GM18868 (cell line): ENCODE data around the gene GJA4.

Experiments used
- ATAC-seq: cut with Tn5 transposase; IDR thresholded peaks from one replicate; pipeline ENCODE4 v1.9.1; 2021; ENCODE audit warnings: mild to moderate bottlenecking, moderate library complexity; ENCODE audit not compliant: unreplicated experiment

Gene GJA4

GRCh38 chr1:34792868-34793727, at the start of gene GJA4:
Gene GJA4 (plus strand): TSS chr1:34792999. CDS start chr1:34794214, 1,215 bp downstream.
- ATAC-seq: no peak

DNA sequence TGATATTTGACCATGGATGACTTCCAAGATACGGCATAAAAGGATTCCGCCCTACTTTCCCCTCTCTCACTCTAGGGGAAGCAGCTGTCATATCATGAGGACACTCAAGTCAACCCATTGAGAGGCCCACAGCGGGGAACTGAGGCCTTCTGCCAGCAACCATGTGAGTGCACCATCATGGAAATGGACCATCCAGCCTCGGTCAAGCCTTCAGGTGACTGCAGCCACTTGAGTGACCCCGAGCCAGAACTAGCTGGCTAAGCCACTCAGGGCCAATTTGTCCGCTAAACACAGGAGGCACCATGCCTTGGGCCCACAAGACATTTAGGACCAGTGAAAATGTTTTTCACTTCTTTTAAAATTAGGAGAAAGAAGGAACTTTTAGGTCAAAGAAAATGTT, 49.0 kb upstream of the GJA4 start:
- ATAC-seq: no peak

DNA sequence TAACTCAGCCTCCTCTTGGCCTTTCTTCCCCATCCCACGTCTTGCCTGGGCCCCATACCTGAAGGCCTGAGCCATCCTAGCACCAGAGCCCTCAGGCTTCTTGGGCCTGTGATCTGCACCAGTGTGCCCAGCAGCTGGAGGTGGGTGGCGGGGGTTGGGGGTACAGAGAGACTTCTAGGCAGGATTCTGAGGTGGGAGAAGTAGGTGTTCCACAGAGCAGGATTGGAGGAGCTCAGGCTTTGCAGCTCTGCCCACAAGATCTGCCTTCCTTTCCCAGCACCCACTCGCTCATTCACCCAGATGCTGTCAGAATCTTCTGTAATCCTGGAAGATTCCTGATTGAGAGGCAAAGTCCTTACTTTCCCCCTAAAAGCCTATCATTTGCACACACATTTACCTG, 47.9 kb upstream of the GJA4 start:
- no peak for ATAC-seq

DNA sequence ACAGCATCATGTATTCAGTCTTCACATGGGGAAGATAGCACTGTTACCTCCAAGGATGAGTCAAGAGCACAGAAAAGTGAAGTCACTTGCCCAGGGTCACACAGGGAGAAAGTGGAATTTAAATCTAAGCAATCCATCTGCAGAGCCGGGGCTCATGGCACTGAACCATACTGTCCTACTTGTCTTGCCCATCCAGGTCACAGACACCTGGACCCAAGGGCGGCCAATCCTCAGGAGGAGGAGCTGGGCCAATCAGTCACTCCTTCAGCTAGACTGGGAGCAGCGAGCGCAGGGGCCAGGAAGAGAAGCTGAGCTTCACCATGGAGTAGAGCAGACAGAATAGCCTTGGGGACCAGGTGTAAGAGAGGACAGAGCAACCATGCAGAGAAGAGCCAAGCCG, 47.1 kb upstream of the GJA4 start:
- ATAC-seq: no peak

- ATAC-seq: no peak
Measured at GRCh38 chr1:34746101-34746500, 46.7 kb upstream of the GJA4 start.

DNA sequence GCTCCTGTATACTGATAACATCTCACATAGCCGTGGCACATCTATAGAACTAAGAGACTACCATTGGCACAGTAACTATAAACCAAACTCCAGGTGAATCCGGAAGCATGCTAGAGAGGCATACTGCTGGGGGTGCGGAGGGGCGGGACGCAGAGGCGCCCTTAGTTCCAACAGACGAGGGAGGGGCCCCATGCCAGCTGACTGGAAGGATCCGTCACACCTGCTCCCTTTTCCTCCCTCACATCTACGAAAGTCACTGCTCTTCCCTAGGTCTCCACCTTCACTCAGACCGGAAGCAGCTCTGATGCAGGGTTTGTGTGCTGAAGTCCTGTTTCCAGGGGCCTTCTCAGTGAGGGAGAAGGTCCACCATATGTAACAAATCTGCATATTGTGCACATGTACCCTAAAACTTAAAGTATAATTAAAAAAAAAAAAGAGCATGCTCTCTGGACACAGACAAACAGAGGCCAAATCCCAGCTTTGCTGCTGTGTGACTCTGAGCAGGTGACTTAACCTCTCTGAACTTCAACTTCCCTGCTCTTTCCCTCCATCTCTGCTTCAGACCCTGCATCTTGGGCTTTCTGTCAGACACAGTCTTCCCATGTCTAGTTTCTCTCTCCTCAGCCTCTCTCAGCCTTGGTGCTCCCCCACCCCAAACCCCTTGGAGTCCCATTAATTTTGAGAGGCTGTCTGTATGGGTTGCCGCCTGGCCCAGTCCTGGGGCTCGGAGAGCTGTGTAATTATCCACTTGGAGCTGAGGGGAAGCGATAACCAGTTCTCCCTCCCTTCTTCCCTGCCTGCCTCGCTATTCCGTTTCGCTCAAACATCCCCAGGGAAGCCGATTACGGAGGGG, 45.8 kb upstream of the GJA4 start:
- no peak for ATAC-seq

GRCh38 chr1:34747638-34747941, 45.2 kb upstream of the GJA4 start:
- ATAC-seq: no peak

- ATAC-seq: no peak
Measured at GRCh38 chr1:34749992-34750391, 42.8 kb upstream of the GJA4 start.

- no peak for ATAC-seq
Measured at GRCh38 chr1:34750610-34751009, 42.2 kb upstream of the GJA4 start.

DNA sequence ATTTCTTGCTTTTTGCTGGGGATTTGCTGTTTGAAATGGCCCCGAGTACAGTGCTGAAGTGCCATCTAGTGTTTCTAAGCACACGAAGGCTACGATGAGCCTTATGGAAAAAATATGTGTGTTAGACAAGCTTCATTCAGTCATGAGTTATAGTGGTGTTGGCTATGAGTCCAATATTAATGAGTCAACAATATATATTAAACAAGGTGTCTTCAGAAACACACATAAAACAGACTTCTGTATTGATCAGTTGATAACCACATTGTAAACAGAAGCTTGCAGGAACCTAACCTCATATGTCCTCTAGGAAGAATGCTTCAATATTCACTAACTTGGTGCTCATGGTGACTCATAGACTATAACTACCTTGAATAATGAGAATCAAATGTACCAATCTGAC, 39.6 kb upstream of the GJA4 start:
- ATAC-seq: no peak

GRCh38 chr1:34754964-34755637, 37.7 kb upstream of the GJA4 start, which contains the start of gene GJB5:
Gene GJB5 (plus strand): TSS chr1:34755047. CDS start chr1:34757331, 2,284 bp downstream.
- ATAC-seq: no peak

DNA sequence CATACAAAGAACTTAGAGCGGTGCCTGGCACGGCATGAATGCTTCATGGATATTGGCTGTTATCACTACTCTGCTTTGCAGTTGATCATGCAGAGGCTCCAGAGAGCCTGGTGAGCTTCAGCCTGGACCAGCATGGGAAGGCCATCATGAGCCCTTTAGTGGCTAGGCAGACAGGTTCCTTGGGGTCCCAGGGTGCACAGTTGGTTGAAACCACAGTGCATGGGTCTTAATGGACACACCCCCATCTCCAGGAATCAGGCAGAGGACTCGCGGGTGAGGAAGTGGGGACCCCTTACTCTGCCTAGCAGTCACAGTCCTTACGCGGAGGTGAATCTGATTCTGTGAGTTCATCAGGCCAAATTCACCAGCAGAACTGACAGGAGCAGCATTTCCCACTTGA, 36.8 kb upstream of the GJA4 start:
- no peak for ATAC-seq

DNA sequence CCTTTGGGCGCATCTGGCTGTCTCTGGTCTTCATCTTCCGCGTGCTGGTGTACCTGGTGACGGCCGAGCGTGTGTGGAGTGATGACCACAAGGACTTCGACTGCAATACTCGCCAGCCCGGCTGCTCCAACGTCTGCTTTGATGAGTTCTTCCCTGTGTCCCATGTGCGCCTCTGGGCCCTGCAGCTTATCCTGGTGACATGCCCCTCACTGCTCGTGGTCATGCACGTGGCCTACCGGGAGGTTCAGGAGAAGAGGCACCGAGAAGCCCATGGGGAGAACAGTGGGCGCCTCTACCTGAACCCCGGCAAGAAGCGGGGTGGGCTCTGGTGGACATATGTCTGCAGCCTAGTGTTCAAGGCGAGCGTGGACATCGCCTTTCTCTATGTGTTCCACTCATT, 35.4 kb upstream of the GJA4 start:
- ATAC-seq: no peak

DNA sequence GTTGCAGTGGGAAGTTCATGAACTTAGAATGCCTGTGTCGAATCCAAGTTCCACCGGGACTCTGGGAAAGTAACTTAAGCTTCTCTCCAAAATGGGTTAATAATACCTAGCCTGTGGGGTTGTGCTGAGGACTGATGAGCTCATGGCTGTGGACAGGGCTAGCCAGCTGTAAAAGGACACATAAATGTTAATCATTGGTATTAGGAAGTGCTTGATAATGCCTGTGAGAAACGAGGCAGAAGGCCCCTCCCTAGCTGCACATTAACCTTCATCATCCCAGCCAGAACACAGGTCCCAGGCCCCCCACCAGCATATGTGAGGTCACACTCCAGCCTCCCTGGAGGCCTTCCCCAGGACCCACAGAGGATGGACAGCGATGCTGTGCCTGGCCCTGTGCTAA, 34.0 kb upstream of the GJA4 start:
- no peak for ATAC-seq

DNA sequence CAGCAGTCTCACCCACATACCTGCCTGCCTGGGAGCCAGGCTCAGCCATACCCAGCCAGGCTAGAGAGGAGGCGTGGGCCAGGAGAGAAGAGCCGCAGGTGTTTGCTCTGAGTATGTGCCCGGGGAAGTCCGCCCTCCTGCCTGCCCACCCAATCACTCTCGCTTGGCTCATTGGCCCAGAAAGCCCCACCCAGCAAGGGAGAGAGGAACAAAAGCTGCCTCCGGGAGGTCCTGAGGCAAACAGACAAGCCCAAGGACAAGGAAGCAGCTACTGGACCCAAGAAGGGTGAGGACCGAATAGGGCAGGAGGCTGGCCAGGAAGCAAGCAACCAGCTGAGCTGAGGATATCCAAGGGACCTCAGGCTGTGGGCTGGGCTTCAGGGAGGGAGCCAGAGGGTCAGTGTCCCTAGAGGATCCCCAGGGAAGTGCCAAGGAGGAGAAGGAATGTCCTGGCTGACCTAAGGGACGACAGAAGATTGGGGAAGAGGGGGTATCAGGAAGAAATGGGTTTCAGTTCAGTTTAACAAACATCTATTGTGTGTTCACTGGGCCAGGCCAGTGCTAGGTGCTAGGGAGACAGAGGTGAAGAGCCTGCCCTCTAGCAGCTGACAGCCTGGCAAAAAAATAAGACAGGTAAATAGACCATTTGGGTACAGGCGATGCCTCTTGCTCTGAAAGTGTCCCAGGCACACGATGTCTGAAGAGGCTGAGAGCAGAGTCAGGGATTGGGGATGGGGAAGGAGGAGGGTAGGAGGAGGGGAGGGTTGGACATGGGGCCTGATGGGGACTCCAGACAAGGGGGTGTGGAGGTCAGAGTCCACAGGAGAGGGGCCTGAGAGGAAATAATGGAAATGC, 33.1 kb upstream of the GJA4 start, which contains the start of gene GJB4:
TSS of gene GJB4 (plus strand) at position 238 of the 855 bp plus-strand sequence. CDS start 1,515 bp downstream, outside the sequence.
- ATAC-seq: no peak

DNA sequence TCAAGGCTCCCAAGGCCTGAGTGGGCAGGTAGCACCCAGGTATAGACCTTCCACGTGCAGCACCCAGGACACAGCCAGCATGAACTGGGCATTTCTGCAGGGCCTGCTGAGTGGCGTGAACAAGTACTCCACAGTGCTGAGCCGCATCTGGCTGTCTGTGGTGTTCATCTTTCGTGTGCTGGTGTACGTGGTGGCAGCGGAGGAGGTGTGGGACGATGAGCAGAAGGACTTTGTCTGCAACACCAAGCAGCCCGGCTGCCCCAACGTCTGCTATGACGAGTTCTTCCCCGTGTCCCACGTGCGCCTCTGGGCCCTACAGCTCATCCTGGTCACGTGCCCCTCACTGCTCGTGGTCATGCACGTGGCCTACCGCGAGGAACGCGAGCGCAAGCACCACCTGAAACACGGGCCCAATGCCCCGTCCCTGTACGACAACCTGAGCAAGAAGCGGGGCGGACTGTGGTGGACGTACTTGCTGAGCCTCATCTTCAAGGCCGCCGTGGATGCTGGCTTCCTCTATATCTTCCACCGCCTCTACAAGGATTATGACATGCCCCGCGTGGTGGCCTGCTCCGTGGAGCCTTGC, 31.5 kb upstream of the GJA4 start:
- ATAC-seq: no peak

DNA sequence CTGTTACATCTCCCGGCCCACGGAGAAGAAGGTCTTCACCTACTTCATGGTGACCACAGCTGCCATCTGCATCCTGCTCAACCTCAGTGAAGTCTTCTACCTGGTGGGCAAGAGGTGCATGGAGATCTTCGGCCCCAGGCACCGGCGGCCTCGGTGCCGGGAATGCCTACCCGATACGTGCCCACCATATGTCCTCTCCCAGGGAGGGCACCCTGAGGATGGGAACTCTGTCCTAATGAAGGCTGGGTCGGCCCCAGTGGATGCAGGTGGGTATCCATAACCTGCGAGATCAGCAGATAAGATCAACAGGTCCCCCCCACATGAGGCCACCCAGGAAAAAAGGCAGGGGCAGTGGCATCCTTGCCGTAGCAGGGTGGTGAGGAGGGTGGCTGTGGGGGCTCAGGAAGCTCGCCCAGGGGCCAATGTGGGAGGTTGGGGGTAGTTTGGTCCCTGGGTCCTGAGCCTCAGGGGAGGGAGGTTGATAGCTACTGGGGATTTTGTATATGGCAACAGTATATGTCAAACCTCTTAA, 31.0 kb upstream of the GJA4 start:
- ATAC-seq: no peak

GRCh38 chr1:34762474-34763141, 30.2 kb upstream of the GJA4 start:
- no peak for ATAC-seq

GRCh38 chr1:34763142-34763781, 29.5 kb upstream of the GJA4 start:
- ATAC-seq: no peak
